Cardiac muscle cell (in vitro differentiated cells and primary cell): ENCODE data around the gene SYT15. TPM values are rescaled to one million over a fixed set of nuclear protein-coding genes. Genes with fewer than 3 reads are reported as not detected.
A peak's percentile ranks its signal among the peaks of the same experiment; 100 is the strongest.
"Not testable (repeated sequence)": the region's sequence is repeated elsewhere in the genome, so short reads cannot be mapped to it uniquely, and the experiment has no call there.

ENCODE experiments used
- DNase-seq, 2 donors: peaks; one replicate each; pipeline versions ENCODE4 v3.0.0 to v3.0.0-alpha.2; 2010 to 2017; ENCODE audit warnings: low read depth in 1 of 2, low spot score in 1 of 2
- H3K27ac ChIP-seq: fragments of 200-600 bp; sonication (generic); 2 replicates; pipeline ENCODE4 v1.5.1; 2016
- H3K27me3 ChIP-seq: fragments of 200-600 bp; sonication (generic); 2 replicates; pipeline ENCODE4 v1.6.0; 2016; ENCODE audit warnings: control low read depth
- H3K36me3 ChIP-seq: fragments of 200-600 bp; sonication (generic); 2 replicates; pipeline ENCODE4 v1.5.1; 2016; ENCODE audit warnings: control low read depth
- H3K4me1 ChIP-seq: fragments of 200-600 bp; sonication (generic); 2 replicates; pipeline ENCODE4 v1.8.1; 2017; ENCODE audit warnings: low read depth, mild to moderate bottlenecking, mixed run types
- H3K4me3 ChIP-seq: fragments of 200-600 bp; sonication (generic); 2 replicates; pipeline ENCODE4 v1.5.1; 2016; ENCODE audit warnings: mild to moderate bottlenecking
- H3K9me3 ChIP-seq: fragments of 200-600 bp; sonication (generic); 2 replicates; pipeline ENCODE4 v1.5.1; 2017; ENCODE audit warnings: low read depth, mild to moderate bottlenecking, control low read depth
- CTCF ChIP-seq: IDR thresholded peaks from 2 replicates; pipeline ENCODE4 v1.5.1; 2012; ENCODE audit warnings: low read depth, mild to moderate bottlenecking, low read length
- polyA plus RNA-seq: library from polyadenylated mRNA; unstranded; fragments of >200 nt; fragmentation: Nextera tagmentation; extraction: Ambion mirVana; gene quantifications from 2 replicates; pipeline ENCODE4 v1.2.1, GENCODE V29; 2016
- total RNA-seq: library from RNA; depleted of rRNA; stranded (reverse); fragments of >200 nt; gene quantifications from 2 replicates; pipeline ENCODE4 v1.2.3, GENCODE V29; 2016

SYT15 gene
- total RNA-seq, result 0.27 and 1.1 TPM in 2 replicates
- 0.71 and 0.76 TPM in 2 replicates for polyA plus RNA-seq

DNA sequence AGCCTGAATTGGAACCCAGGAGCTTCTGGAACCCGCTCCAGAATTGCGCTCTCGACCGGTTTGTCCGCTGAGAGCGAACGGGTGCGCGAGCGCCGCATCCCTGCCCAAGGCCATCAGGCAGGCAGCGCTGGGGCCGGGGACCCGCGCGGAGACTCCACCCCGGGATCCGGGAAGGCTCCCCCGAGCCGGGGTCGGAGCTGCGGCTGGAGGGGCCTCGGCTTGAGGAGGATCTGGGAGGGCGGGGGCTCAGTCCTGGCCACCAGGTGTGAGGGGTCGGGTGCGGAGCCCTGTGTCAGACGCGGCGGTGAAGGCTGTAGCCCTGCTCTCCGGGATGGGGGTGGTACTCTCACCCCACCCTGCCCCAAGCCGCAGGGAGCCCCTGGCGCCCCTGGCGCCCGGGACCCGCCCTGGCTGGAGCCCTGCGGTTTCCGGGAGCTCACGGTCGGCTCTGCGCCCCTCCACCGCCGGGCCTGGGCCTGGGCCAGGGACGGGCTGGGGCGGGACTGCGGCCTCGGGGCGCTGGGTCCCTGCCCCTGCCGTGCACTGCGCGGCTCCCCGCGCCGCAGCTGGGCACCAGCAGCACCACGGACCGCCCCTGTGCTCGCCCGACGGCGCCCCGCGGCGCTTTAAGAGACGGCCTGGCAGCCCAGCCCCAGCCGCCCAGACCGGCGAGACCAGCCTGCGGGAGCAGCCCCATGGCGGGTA, at the start of gene SYT15:
SYT15 (plus strand) TSS at position 655 of the 705 bp plus-strand sequence; CDS start at position 696, 41 bp downstream.
- DNase-seq, H3K4me3 ChIP-seq, H3K4me1 ChIP-seq, H3K36me3 ChIP-seq, H3K9me3 ChIP-seq, H3K27ac ChIP-seq: not testable (repeated sequence)
- peaks cover 14% of the 10 kb centered on the region for H3K27me3 ChIP-seq

DNA sequence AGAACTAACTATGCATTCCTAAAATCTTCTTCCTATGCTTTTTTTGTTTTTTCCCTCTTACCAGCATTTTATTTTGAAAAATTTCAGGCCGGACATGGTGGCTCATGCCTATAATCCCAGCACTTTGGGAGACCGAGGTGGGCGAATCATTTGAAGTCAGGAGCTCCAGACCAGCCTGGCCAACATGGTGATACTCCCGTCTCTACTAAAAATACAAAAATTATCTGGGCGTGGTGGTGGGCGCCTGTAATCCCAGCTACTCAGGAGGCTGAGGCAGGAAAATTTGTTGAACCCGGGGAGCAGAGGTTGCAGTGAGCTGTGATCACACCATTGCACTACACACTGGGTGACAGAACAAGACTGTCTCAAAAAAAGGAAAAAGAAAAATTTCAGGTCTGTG, 49.2 kb upstream of the SYT15 start:
- not testable (repeated sequence) for H3K27ac ChIP-seq, H3K36me3 ChIP-seq, H3K4me3 ChIP-seq, H3K4me1 ChIP-seq, H3K9me3 ChIP-seq, DNase-seq, H3K27me3 ChIP-seq

- DNase-seq, result peak in 1 of 2 donors; percentile 99
- Histone ChIP-seq H3K36me3 (no peaks in the 10 kb centered on the region), H3K9me3 (no peaks in the 10 kb centered on the region), H3K4me3 (no peak overlapping the region), H3K27me3 (no peaks in the 10 kb centered on the region), H3K4me1 (no peaks in the 10 kb centered on the region), H3K27ac (no peak overlapping the region)
- TF ChIP-seq CTCF, result no peak
Observed at GRCh38 chr10:46530249-46531186, 48.4 kb upstream of the SYT15 start.

DNA sequence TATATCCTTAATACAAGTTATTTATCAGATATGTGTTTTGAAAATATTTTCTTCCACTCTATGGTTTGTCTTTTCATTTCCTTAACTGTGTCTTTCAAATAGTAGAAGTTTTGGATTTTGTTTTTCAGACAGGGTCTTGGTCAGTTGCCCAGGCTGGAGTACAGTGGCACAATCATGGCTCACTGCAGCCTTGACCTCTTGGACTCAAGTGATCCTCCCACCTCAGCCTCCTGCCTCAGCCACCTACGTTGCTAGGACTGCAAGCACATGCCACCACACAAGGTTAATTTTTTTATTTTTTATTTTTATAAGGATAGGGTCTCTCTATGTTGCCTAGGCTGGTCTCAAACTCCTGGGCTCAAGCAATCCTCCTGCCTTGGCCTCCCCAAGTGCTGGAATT, 46.7 kb upstream of the SYT15 start:
- not testable (repeated sequence) for H3K27me3 ChIP-seq, H3K27ac ChIP-seq, DNase-seq, H3K9me3 ChIP-seq, H3K4me1 ChIP-seq, H3K4me3 ChIP-seq, H3K36me3 ChIP-seq

GRCh38 chr10:46534828-46535524, 44.0 kb upstream of the SYT15 start:
- H3K36me3 ChIP-seq, result no peaks in the 10 kb centered on the region

GRCh38 chr10:46536171-46536570, 42.8 kb upstream of the SYT15 start:
- no peak for DNase-seq
- TF ChIP-seq CTCF, result no peak
- no peak overlapping the region for H3K27ac ChIP-seq
- no peaks in the 10 kb centered on the region for H3K4me1 ChIP-seq
- no peaks in the 10 kb centered on the region for H3K36me3 ChIP-seq
- no peaks in the 10 kb centered on the region for H3K9me3 ChIP-seq
- H3K27me3 ChIP-seq, result no peaks in the 10 kb centered on the region
- no peak overlapping the region for H3K4me3 ChIP-seq

More at GRCh38 chr10:46534828-46535524, 44.0 kb upstream of the SYT15 start:
- H3K4me3 ChIP-seq, result no peak overlapping the region
- H3K4me1 ChIP-seq, result no peaks in the 10 kb centered on the region
- DNase-seq, result no peak
- TF ChIP-seq CTCF, result no peak
- no peak overlapping the region for H3K27ac ChIP-seq
- no peaks in the 10 kb centered on the region for H3K27me3 ChIP-seq
- no peaks in the 10 kb centered on the region for H3K9me3 ChIP-seq
